H9 (cell line): ENCODE data around the gene LRP8. TPM values are rescaled to one million over a fixed set of nuclear protein-coding genes. Genes with fewer than 3 reads are reported as not detected.

Experiments used
- DNase-seq: peaks from one replicate; pipeline ENCODE4 v3.0.0-alpha.2; 2017
- H2AFZ ChIP-seq: one replicate; pipeline ENCODE4 v1.6.1; 2013; ENCODE audit warnings: mild to moderate bottlenecking, low read length, control low read depth, moderate library complexity
- H2AK5ac ChIP-seq: 2 replicates; pipeline ENCODE4 v1.6.1; 2013; ENCODE audit warnings: low read length, control low read depth, mixed read lengths; ENCODE audit not compliant: insufficient read length
- H2BK120ac ChIP-seq: one replicate; pipeline ENCODE4 v1.6.1; 2013; ENCODE audit warnings: low read depth, mild to moderate bottlenecking, low read length, control low read depth, inconsistent platforms; ENCODE audit not compliant: poor library complexity, severe bottlenecking
- H2BK12ac ChIP-seq: 2 replicates; pipeline ENCODE4 v1.6.1; 2013; ENCODE audit warnings: low read length, control low read depth, mixed read lengths, low read depth; ENCODE audit not compliant: insufficient read length
- H2BK15ac ChIP-seq: 2 replicates; pipeline ENCODE4 v1.6.1; 2013; ENCODE audit warnings: low read depth, low read length, control low read depth
- H2BK20ac ChIP-seq: one replicate; pipeline ENCODE4 v1.6.1; 2013; ENCODE audit warnings: low read depth, mild to moderate bottlenecking, low read length, control low read depth, inconsistent platforms; ENCODE audit not compliant: poor library complexity, severe bottlenecking
- H2BK5ac ChIP-seq: 2 replicates; pipeline ENCODE4 v1.6.1; 2013; ENCODE audit warnings: low read length, control low read depth, mixed read lengths; ENCODE audit not compliant: insufficient read length
- H3K14ac ChIP-seq: 2 replicates; pipeline ENCODE4 v1.6.1; 2013; ENCODE audit warnings: low read length, control low read depth; ENCODE audit not compliant: insufficient read depth
- H3K18ac ChIP-seq: 2 replicates; pipeline ENCODE4 v1.6.1; 2013; ENCODE audit warnings: low read depth, mild to moderate bottlenecking, mixed read lengths, low read length, control low read depth; ENCODE audit not compliant: insufficient read length
- H3K23ac ChIP-seq: 2 replicates; pipeline ENCODE4 v1.6.1; 2013; ENCODE audit warnings: low read length, control low read depth, mixed read lengths, low read depth; ENCODE audit not compliant: insufficient read length
- H3K23me2 ChIP-seq: 2 replicates; pipeline ENCODE4 v1.6.1; 2013; ENCODE audit warnings: low read depth, mild to moderate bottlenecking, mixed read lengths, low read length, control low read depth; ENCODE audit not compliant: insufficient read length, poor library complexity, severe bottlenecking
- H3K27ac ChIP-seq: 2 replicates; pipeline ENCODE4 v1.5.1; 2013; ENCODE audit warnings: low read length, control low read depth, mixed read lengths, low read depth; ENCODE audit not compliant: insufficient read length
- H3K27me3 ChIP-seq: 2 replicates; pipeline ENCODE4 v1.6.1; 2013; ENCODE audit warnings: low read length, control low read depth, inconsistent platforms; ENCODE audit not compliant: insufficient read depth
- H3K4ac ChIP-seq: 2 replicates; pipeline ENCODE4 v1.6.1; 2013; ENCODE audit warnings: low read depth, mild to moderate bottlenecking, control low read depth, inconsistent platforms, low read length, moderate library complexity
- H3K4me1 ChIP-seq: 2 replicates; pipeline ENCODE4 v1.6.1; 2013; ENCODE audit warnings: low read length, control low read depth, inconsistent platforms; ENCODE audit not compliant: insufficient read depth
- H3K4me2 ChIP-seq: 2 replicates; pipeline ENCODE4 v1.6.1; 2013; ENCODE audit warnings: low read length, control low read depth, mixed read lengths; ENCODE audit not compliant: insufficient read length, insufficient read depth
- H3K56ac ChIP-seq: 2 replicates; pipeline ENCODE4 v1.6.1; 2013; ENCODE audit warnings: low read depth, mild to moderate bottlenecking, mixed read lengths, low read length, control low read depth; ENCODE audit not compliant: insufficient read length
- H3K79me1 ChIP-seq: 2 replicates; pipeline ENCODE4 v1.6.1; 2013; ENCODE audit warnings: low read depth, mild to moderate bottlenecking, moderate library complexity, low read length, control low read depth, inconsistent platforms; ENCODE audit not compliant: insufficient read depth, poor library complexity, severe bottlenecking
- H3K79me2 ChIP-seq: 2 replicates; pipeline ENCODE4 v1.6.1; 2013; ENCODE audit warnings: low read length, control low read depth, inconsistent platforms; ENCODE audit not compliant: insufficient read depth
- H3K9ac ChIP-seq: 2 replicates; pipeline ENCODE4 v1.6.1; 2013; ENCODE audit warnings: low read length, control low read depth, mixed read lengths; ENCODE audit not compliant: insufficient read length; ENCODE audit errors: extremely low read depth
- H3K9me3 ChIP-seq: one replicate; pipeline ENCODE4 v1.6.1; 2013; ENCODE audit warnings: low read depth, low read length, inconsistent platforms; ENCODE audit not compliant: control insufficient read depth
- H3T11ph ChIP-seq: one replicate; pipeline ENCODE4 v1.6.1; 2013; ENCODE audit warnings: mild to moderate bottlenecking, low read length, control low read depth, inconsistent platforms
- H4K20me1 ChIP-seq: one replicate; pipeline ENCODE4 v1.6.1; 2013; ENCODE audit not compliant: control insufficient read depth, insufficient read length, insufficient read depth
- H4K5ac ChIP-seq: 2 replicates; pipeline ENCODE4 v1.6.1; 2013; ENCODE audit warnings: low read depth, mild to moderate bottlenecking, mixed read lengths, low read length, control low read depth; ENCODE audit not compliant: insufficient read length
- H4K8ac ChIP-seq: replicated peaks from 2 replicates; pipeline ENCODE4 v1.6.1; 2013; ENCODE audit warnings: low read length, control low read depth, mixed read lengths, low read depth; ENCODE audit not compliant: insufficient read length
- H4K91ac ChIP-seq: 2 replicates; pipeline ENCODE4 v1.6.1; 2013; ENCODE audit warnings: low read depth, mild to moderate bottlenecking, moderate library complexity, mixed read lengths, low read length, control low read depth; ENCODE audit not compliant: insufficient read length
- H3K27ac Mint-ChIP-seq, 3 experiments: 2 replicates in 2 of 3; 3 replicates in 1 of 3; pipeline ENCODE4 v1.8.0; 2020 to 2021; ENCODE audit warnings: mixed read lengths in 3 of 3, mild to moderate bottlenecking in 1 of 3, moderate library complexity in 1 of 3
- H3K27me3 Mint-ChIP-seq: 2 replicates; pipeline ENCODE4 v1.8.0; 2021; ENCODE audit warnings: low read depth, mild to moderate bottlenecking, moderate library complexity, mixed read lengths
- H3K36me3 Mint-ChIP-seq, 3 experiments: 2 replicates in 2 of 3; 3 replicates in 1 of 3; pipeline ENCODE4 v1.8.0; 2020 to 2021; ENCODE audit warnings: low read depth in 3 of 3, mixed read lengths in 3 of 3; ENCODE audit not compliant: insufficient read depth in 1 of 3
- H3K4me1 Mint-ChIP-seq, 2 experiments: 2 replicates each; pipeline ENCODE4 v1.8.0; 2020; ENCODE audit warnings: mixed read lengths in 2 of 2
- H3K4me3 Mint-ChIP-seq, 2 experiments: 2 replicates in 1 of 2; 3 replicates in 1 of 2; pipeline ENCODE4 v1.8.0; 2020 to 2021; ENCODE audit warnings: mild to moderate bottlenecking in 2 of 2, mixed read lengths in 2 of 2, moderate library complexity in 1 of 2
- H3K9me3 Mint-ChIP-seq, 2 experiments: 2 replicates in 1 of 2; 3 replicates in 1 of 2; pipeline ENCODE4 v1.8.0; 2020; ENCODE audit warnings: mild to moderate bottlenecking in 2 of 2, mixed read lengths in 2 of 2, moderate library complexity in 1 of 2
- WGBS: extraction: QIAGEN DNeasy Blood & Tissue Kit; methylation state at CpG from one replicate; pipeline ENCODE4 v1.1.7; 2013; ENCODE audit warnings: missing lambda C conversion rate, low lambda C conversion rate, mixed read lengths; ENCODE audit not compliant: insufficient read length; ENCODE audit errors: extremely low coverage; 5-methylcytosine and 5-hydroxymethylcytosine counted together
- total RNA-seq: library from RNA; stranded (reverse); gene quantifications from 2 replicates; pipeline ENCODE4 v1.2.1, GENCODE V29; 2021
- TF ChIP-seq, protein P1 (sequence below): fragments of 200-600 bp; sonication (generic); conservative IDR thresholded peaks from 3 replicates; pipeline ENCODE4 v1.8.0; 2021; ENCODE audit warnings: antibody characterized with exemption, mild to moderate bottlenecking

LRP8 gene
- total RNA-seq, 1 experiment from 2014 or later = 78.6 TPM

GRCh38 chr1:53291574-53291973, 36.3 kb downstream of the LRP8 start:
- H2BK5ac ChIP-seq = no peak overlapping the region
- H3K27ac Mint-ChIP-seq = peak overlapping the region in 1 of 3 experiments; percentile 24; a peak in 2 of 7 replicates
- no peak overlapping the region for H2AK5ac ChIP-seq
- no peak for DNase-seq
- no peak overlapping the region for H2BK120ac ChIP-seq
- H3K79me1 ChIP-seq = no peaks in the 10 kb centered on the region
- H3K27me3 Mint-ChIP-seq = no peaks in the 10 kb centered on the region
- H4K91ac ChIP-seq = no peak overlapping the region
- no peaks in the 10 kb centered on the region for H3K9me3 Mint-ChIP-seq
- no peaks in the 10 kb centered on the region for H3K23me2 ChIP-seq
- H3K27me3 ChIP-seq = no peaks in the 10 kb centered on the region
- H4K20me1 ChIP-seq = peaks cover 2% of the 10 kb centered on the region
- H3K23ac ChIP-seq = no peak overlapping the region
- no peak overlapping the region for H3T11ph ChIP-seq
- H2BK12ac ChIP-seq = no peak overlapping the region
- no peak overlapping the region for H3K27ac ChIP-seq
- no peak overlapping the region for H3K4ac ChIP-seq
- H3K9me3 ChIP-seq = no peaks in the 10 kb centered on the region
- H2BK20ac ChIP-seq = no peak overlapping the region
- TF ChIP-seq, protein P1, sequence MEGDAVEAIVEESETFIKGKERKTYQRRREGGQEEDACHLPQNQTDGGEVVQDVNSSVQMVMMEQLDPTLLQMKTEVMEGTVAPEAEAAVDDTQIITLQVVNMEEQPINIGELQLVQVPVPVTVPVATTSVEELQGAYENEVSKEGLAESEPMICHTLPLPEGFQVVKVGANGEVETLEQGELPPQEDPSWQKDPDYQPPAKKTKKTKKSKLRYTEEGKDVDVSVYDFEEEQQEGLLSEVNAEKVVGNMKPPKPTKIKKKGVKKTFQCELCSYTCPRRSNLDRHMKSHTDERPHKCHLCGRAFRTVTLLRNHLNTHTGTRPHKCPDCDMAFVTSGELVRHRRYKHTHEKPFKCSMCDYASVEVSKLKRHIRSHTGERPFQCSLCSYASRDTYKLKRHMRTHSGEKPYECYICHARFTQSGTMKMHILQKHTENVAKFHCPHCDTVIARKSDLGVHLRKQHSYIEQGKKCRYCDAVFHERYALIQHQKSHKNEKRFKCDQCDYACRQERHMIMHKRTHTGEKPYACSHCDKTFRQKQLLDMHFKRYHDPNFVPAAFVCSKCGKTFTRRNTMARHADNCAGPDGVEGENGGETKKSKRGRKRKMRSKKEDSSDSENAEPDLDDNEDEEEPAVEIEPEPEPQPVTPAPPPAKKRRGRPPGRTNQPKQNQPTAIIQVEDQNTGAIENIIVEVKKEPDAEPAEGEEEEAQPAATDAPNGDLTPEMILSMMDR = peak; percentile 29; the same call in 1 of the 3 replicates
- no peak overlapping the region for H3K4me2 ChIP-seq
- H2BK15ac ChIP-seq = no peak overlapping the region
- no peak overlapping the region for H3K9ac ChIP-seq
- no peaks in the 10 kb centered on the region for H3K4me1 ChIP-seq
- H2AFZ ChIP-seq = no peak overlapping the region
- no peak overlapping the region for H3K14ac ChIP-seq
- no CpG with 5 or more reads among the region's 2 CpGs for WGBS
- no peak overlapping the region for H4K5ac ChIP-seq
- no peak overlapping the region for H3K56ac ChIP-seq
- peaks cover 2% of the 10 kb centered on the region; the same call in 1 of the 2 replicates for H3K79me2 ChIP-seq
- H4K8ac ChIP-seq = no peak overlapping the region
- H3K4me3 Mint-ChIP-seq = no peak overlapping the region
- H3K36me3 Mint-ChIP-seq = peaks cover 19 to 46% (median 24%) of the 10 kb centered on the region in 3 experiments; a peak in 6 of 7 replicates
- peaks cover 30 to 46% of the 10 kb centered on the region in 2 experiments for H3K4me1 Mint-ChIP-seq
- H3K18ac ChIP-seq = no peak overlapping the region
